Kidney (tissue), 14 donors: Measurements from ENCODE around the gene BACH2. TPM values are rescaled to one million over a fixed set of nuclear protein-coding genes. Genes with fewer than 3 reads are reported as not detected.

ENCODE experiments used
- DNase-seq, 5 donors: peaks; one replicate each; pipeline ENCODE4 v3.0.0-alpha.2; 2013 to 2020
- FAIRE-seq: peaks from 2 replicates; lab custom pipeline; 2012; peaks lifted over from hg19 to GRCh38; lab: Jason Lieb, UNC
- H3K27ac ChIP-seq, 2 donors: one replicate each; pipeline ENCODE4 v1.7.0; 2013; ENCODE audit warnings: low read depth in 2 of 2, low read length in 2 of 2, inconsistent platforms in 1 of 2
- H3K27me3 ChIP-seq: one replicate; pipeline ENCODE4 v1.7.1; 2013; ENCODE audit warnings: low read length, inconsistent platforms; ENCODE audit not compliant: control insufficient read depth, insufficient read depth
- H3K36me3 ChIP-seq, 3 donors: one replicate each; pipeline versions ENCODE4 v1.7.0 to v1.7.1; 2013; ENCODE audit warnings: low read length in 3 of 3, control low read depth in 1 of 3, inconsistent platforms in 1 of 3; ENCODE audit not compliant: insufficient read depth in 3 of 3, control insufficient read depth in 2 of 3
- H3K4me1 ChIP-seq, 3 donors: one replicate each; pipeline versions ENCODE4 v1.7.0 to v1.7.1; 2013; ENCODE audit warnings: low read length in 3 of 3, inconsistent platforms in 1 of 3, low read depth in 1 of 3; ENCODE audit not compliant: control insufficient read depth in 2 of 3, insufficient read depth in 2 of 3
- H3K4me3 ChIP-seq, 3 donors: one replicate each; pipeline versions ENCODE4 v1.7.0 to v1.8.1; 2013; ENCODE audit warnings: low read length in 3 of 3, control low read depth in 1 of 3, inconsistent platforms in 1 of 3
- H3K9ac ChIP-seq, 3 donors: one replicate each; pipeline versions ENCODE4 v1.7.0 to v1.7.1; 2013; ENCODE audit warnings: low read length in 3 of 3, control low read depth in 1 of 3, inconsistent platforms in 1 of 3
- H3K9me3 ChIP-seq, 3 donors: one replicate each; pipeline versions ENCODE4 v1.7.0 to v1.7.1; 2013; ENCODE audit warnings: low read length in 3 of 3, control low read depth in 1 of 3, inconsistent platforms in 1 of 3; ENCODE audit not compliant: control insufficient read depth in 2 of 3, insufficient read depth in 1 of 3
- intact Hi-C: fragments of 100-400 bp; cut with DNase I; formaldehyde crosslinking; loops from one replicate; pipeline ENCODE4 v1.11.1; 2022
- polyA plus RNA-seq: library from polyadenylated mRNA; stranded (reverse); fragments of 350-450 nt; fragmentation: Illumina TruSeq; extraction: RNeasy Lipid Tissue Mini Kit (QIAGEN cat#74804); gene quantifications from one replicate; pipeline ENCODE4 v1.2.3, GENCODE V29; 2014; ENCODE audit warnings: low read depth, low replicate concordance; ENCODE audit not compliant: insufficient read depth
- total RNA-seq: library from RNA; stranded (reverse); fragmentation: NEBNext Ultra II Directional; extraction: Animal tissue kit (Norgen Biotek cat#: 25700); gene quantifications from one replicate; pipeline ENCODE4 v1.2.1, GENCODE V29; 2021
- TF ChIP-seq, protein P1 (sequence below): IDR thresholded peaks from 3 replicates; pipeline ENCODE4 v1.5.1; 2012; ENCODE audit warnings: mild to moderate bottlenecking, moderate library complexity, borderline replicate concordance; ENCODE audit not compliant: insufficient read depth; ENCODE audit errors: extremely low read depth
- donor health status: control.
- donor health status: control.
- donor health status: control.
- donor health status: control.
- donor health status: control.
- donor health status: DM: yes; HTN: yes; CAD: no.
- donor health status: Normal renal cell carcinoma (clear cell type).

The BACH2 gene
- total and polyA plus RNA-seq, 2 donors from 2014 or later: 0.32 to 6.9 TPM

- FAIRE-seq: no peak
- TF ChIP-seq, protein P1, sequence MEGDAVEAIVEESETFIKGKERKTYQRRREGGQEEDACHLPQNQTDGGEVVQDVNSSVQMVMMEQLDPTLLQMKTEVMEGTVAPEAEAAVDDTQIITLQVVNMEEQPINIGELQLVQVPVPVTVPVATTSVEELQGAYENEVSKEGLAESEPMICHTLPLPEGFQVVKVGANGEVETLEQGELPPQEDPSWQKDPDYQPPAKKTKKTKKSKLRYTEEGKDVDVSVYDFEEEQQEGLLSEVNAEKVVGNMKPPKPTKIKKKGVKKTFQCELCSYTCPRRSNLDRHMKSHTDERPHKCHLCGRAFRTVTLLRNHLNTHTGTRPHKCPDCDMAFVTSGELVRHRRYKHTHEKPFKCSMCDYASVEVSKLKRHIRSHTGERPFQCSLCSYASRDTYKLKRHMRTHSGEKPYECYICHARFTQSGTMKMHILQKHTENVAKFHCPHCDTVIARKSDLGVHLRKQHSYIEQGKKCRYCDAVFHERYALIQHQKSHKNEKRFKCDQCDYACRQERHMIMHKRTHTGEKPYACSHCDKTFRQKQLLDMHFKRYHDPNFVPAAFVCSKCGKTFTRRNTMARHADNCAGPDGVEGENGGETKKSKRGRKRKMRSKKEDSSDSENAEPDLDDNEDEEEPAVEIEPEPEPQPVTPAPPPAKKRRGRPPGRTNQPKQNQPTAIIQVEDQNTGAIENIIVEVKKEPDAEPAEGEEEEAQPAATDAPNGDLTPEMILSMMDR: no peak
- H3K9ac ChIP-seq: no peak overlapping the region
- no peaks in the 10 kb centered on the region for H3K9me3 ChIP-seq
- no peak for DNase-seq
- no peaks in the 10 kb centered on the region for H3K36me3 ChIP-seq
- intact Hi-C loops: loop anchor here (10.0 kb wide), 1 partner anchor 526 kb away; no protein-coding TSS in a partner anchor
- H3K27ac ChIP-seq: no peak overlapping the region
- H3K4me3 ChIP-seq: no peak overlapping the region
- no peaks in the 10 kb centered on the region for H3K4me1 ChIP-seq
- H3K27me3 ChIP-seq: no peaks in the 10 kb centered on the region
Measured at GRCh38 chr6:89948876-89949275, 347.8 kb downstream of the BACH2 start.

- H3K36me3 ChIP-seq: no peaks in the 10 kb centered on the region
- H3K4me1 ChIP-seq: no peaks in the 10 kb centered on the region
- DNase-seq (no peak), FAIRE-seq (no peak)
- no peaks in the 10 kb centered on the region for H3K27me3 ChIP-seq
- TF ChIP-seq, protein P1: no peak
- H3K27ac ChIP-seq: no peak overlapping the region
- intact Hi-C loops: loop anchor here (10.0 kb wide), 1 partner anchor 530 kb away; no protein-coding TSS in a partner anchor
- no peaks in the 10 kb centered on the region for H3K9me3 ChIP-seq
- no peak overlapping the region for H3K4me3 ChIP-seq
- no peak overlapping the region for H3K9ac ChIP-seq
Measured at GRCh38 chr6:89944826-89945407, 351.7 kb downstream of the BACH2 start.

DNA sequence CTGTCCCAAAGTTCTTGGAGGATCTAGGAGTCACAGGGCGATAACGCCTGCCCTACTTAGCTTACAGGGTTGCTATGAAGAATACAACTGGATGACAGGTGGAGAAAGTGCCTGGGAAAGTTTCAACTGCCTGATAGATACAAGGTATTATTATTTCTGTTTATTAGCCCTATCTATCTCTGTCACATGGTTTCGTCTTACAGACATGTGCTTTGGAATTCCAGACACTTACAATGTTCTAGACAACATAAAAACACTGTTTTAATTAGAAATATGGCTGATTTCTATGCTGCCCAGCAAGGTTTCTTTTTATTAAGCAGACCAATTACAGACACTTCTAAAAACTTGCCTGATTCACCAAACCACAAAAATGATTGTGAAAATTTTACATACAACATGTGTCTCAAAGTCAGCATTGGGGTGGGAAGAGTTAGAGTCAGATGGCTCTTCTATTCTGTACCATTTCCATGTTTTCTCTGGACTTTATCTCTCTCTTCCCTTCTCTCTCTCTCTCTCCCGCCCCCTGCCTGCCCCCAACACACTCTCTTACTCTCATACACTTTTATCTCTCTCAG is 352.4 kb downstream of the BACH2 start:
- H3K9ac ChIP-seq: no peak overlapping the region
- FAIRE-seq (no peak), DNase-seq (no peak)
- no peaks in the 10 kb centered on the region for H3K36me3 ChIP-seq
- no peak overlapping the region for H3K27ac ChIP-seq
- H3K9me3 ChIP-seq: no peaks in the 10 kb centered on the region
- H3K27me3 ChIP-seq: no peaks in the 10 kb centered on the region
- H3K4me1 ChIP-seq: no peaks in the 10 kb centered on the region
- H3K4me3 ChIP-seq: no peak overlapping the region
- TF ChIP-seq, protein P1: no peak
- intact Hi-C loops: loop anchor here (10.0 kb wide), 1 partner anchor 531 kb away; no protein-coding TSS in a partner anchor
